ENCODE results near the gene ARHGEF4. TPM values are rescaled to one million over a fixed set of nuclear protein-coding genes. Genes with fewer than 3 reads are reported as not detected.
"Not testable (repeated sequence)": the region's sequence is repeated elsewhere in the genome, so short reads cannot be mapped to it uniquely, and the experiment has no call there.

ARHGEF4 gene
- total and polyA plus RNA-seq, 9 donors: 6.1 to 15.4 (median 8.3) TPM

DNA sequence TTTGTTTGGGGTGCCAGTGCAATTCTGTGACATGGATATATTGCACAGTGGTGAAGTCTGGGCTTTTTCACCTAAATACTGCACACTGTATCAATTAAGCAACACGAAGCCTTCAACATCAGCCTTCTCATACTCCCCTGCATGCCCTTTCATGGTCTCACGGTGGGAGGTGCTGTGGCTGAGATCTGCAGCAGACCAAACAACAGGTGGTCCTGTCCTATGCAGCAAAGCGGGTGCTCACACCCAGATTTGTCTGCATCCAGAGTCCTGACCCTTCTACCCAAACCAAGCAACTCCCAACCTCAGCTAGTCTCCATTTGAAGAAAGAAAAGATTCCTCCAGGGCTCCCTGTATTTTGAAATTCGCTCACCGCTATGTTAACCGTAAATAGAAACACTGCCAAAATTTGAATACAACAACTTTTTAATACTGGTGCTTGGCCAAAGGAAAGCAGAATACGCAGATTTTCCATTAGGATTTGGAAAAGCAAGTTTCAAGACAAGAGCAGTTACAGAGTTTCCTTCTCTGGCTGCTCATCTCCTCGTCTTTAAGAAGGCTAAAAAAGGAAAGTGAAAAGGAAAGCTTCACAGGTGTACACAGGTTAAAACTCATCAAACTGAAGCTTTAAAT, 221.6 kb downstream of the ARHGEF4 start:
- Histone ChIP-seq H3K4me3 (ENCODE audit: low read length) (no peak overlapping the region), H3K36me3 (ENCODE audit: control insufficient read depth, insufficient read depth, low read length) (peaks cover 49% of the 10 kb centered on the region), H3K27me3 (ENCODE audit: control insufficient read depth, insufficient read depth, low read length) (no peaks in the 10 kb centered on the region), H3K27ac (ENCODE audit: low read length) (peak overlapping the region; percentile 60), H3K9me3 (replicated peaks; ENCODE audit: control insufficient read depth, low read depth, low read length) (no peaks in the 10 kb centered on the region), H3K4me1 (ENCODE audit: control insufficient read depth, insufficient read depth, low read length) (peaks cover 20% of the 10 kb centered on the region)
- DNase-seq: peak; percentile 90
- whole genome bisulfite sequencing (ENCODE audit: insufficient coverage): 80% methylated on average over 3 of the region's 8 CpGs

DNA sequence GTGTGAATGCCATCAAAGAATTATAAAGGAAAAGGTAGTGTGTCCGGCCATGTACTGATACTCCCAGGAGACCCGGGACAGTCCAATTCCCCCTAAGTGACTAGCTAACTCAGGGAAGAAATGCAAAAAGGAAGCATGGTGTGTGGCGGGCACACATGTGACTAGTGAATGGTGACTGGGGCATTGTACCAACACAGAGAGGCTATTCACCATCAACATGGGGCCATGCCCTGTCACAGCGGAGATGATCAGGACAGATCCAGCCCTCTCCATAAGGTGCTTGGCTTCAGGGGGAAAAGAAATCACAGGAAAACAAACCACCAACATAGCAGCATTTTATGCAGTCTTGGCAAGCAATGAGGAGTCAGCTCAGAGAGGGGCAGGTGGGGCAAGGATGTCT, 222.2 kb downstream of the ARHGEF4 start:
- 65% methylated on average over 2 of the region's 4 CpGs for WGBS (ENCODE audit: insufficient coverage)
- H3K27ac ChIP-seq (ENCODE audit: low read length): peak overlapping the region; percentile 60
- no peak overlapping the region for H3K4me3 ChIP-seq (ENCODE audit: low read length)
- DNase-seq: no peak
- H3K9me3 ChIP-seq (replicated peaks; ENCODE audit: control insufficient read depth, low read depth, low read length): no peaks in the 10 kb centered on the region
- no peaks in the 10 kb centered on the region for H3K27me3 ChIP-seq (ENCODE audit: control insufficient read depth, insufficient read depth, low read length)
- H3K4me1 ChIP-seq (ENCODE audit: control insufficient read depth, insufficient read depth, low read length): peaks cover 20% of the 10 kb centered on the region
- peaks cover 45% of the 10 kb centered on the region for H3K36me3 ChIP-seq (ENCODE audit: control insufficient read depth, insufficient read depth, low read length)

DNA sequence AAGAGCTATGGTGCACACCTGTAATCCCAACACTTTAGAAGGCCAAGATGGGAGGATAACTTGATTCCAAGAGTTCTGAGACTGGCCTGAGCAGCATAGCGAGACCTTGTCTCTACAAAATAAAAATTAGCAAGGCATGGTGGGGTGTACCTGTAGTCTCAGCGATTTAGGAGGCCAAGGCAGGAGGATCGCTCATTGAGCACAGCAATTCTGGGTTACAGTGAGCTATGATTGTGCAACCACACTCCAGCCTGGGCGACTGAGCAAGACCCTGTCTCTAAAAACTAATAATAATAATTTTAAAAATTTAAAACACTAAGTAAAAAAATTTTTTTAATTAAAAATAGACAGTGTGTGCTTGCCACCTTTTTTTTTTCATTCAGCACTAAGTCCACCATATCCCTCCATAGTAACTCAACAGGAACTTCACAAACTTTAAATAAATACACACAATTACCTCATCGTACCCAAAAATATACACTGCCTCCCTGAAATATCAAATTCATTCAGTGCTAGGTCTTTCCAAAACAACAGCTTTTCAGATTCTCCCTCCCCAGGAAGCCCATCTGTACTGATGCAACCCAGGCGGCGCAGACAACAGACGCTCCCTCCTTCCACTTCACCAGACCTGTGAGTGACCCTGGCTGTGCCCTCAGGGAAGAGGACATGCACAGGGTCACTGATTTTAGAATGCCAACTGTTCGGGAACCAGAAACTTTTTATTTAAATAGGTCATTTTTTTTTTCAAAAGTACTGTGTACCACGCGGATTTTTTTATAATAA, 227.0 kb downstream of the ARHGEF4 start:
- no peaks in the 10 kb centered on the region for H3K9me3 ChIP-seq (replicated peaks; ENCODE audit: control insufficient read depth, low read depth, low read length)
- 100% methylated on average over 2 of the region's 11 CpGs for WGBS (ENCODE audit: insufficient coverage)
- H3K27ac ChIP-seq (ENCODE audit: low read length): no peak overlapping the region
- no peaks in the 10 kb centered on the region for H3K27me3 ChIP-seq (ENCODE audit: control insufficient read depth, insufficient read depth, low read length)
- H3K36me3 ChIP-seq (ENCODE audit: control insufficient read depth, insufficient read depth, low read length): peaks cover 47% of the 10 kb centered on the region
- H3K4me1 ChIP-seq (ENCODE audit: control insufficient read depth, insufficient read depth, low read length): peaks cover 6% of the 10 kb centered on the region
- no peak overlapping the region for H3K4me3 ChIP-seq (ENCODE audit: low read length)
- DNase-seq: no peak

DNA sequence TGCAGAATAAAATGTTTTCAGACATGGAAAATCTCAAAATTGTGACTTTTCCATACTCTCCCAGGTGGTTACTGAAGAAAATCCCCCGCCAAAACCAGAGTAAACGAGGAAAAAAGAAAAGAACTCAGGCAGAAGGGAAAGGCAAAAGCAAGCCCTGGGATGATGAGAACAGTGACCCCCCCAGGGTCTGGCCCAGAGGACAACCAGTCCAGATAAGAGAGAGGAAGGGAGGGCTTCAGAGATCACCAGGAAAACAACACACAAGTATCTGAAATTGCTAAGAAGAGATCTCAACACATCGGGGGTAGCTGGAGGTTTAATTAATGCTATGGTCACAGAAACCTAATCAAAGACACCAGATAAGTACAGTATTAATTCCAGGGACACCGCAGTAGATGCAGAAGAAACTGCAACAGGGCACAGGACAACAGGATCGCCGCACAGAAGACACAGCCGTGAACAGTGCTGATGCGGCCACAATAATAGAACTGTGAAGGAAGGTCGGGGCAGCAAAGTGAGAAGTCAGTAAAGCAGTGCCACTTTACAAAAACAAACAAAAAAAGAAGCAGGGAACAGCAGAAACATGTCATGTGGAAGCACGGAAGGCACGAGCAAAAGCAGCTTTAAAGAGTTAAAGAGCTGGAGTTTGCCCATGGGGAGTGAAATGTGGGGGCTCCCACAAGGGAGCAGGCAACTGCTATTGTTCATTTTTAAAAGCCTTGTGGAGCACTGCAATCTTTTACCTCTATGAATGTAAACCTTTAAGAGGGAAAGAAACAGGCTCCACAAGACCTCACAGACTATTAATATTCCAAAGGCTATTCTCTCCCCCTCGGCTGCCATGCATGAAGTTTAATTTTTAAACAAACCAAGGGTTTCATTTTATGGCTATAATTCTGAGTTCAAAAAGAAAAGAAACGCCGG, 228.1 kb downstream of the ARHGEF4 start:
- Histone ChIP-seq H3K27ac (ENCODE audit: low read length) (no peak overlapping the region), H3K4me3 (ENCODE audit: low read length) (no peak overlapping the region), H3K9me3 (replicated peaks; ENCODE audit: control insufficient read depth, low read depth, low read length) (no peaks in the 10 kb centered on the region), H3K36me3 (ENCODE audit: control insufficient read depth, insufficient read depth, low read length) (peaks cover 44% of the 10 kb centered on the region), H3K4me1 (ENCODE audit: control insufficient read depth, insufficient read depth, low read length) (no peaks in the 10 kb centered on the region), H3K27me3 (ENCODE audit: control insufficient read depth, insufficient read depth, low read length) (no peaks in the 10 kb centered on the region)
- 82% methylated on average over 6 of the region's 14 CpGs for WGBS (ENCODE audit: insufficient coverage)
- no peak for DNase-seq

DNA sequence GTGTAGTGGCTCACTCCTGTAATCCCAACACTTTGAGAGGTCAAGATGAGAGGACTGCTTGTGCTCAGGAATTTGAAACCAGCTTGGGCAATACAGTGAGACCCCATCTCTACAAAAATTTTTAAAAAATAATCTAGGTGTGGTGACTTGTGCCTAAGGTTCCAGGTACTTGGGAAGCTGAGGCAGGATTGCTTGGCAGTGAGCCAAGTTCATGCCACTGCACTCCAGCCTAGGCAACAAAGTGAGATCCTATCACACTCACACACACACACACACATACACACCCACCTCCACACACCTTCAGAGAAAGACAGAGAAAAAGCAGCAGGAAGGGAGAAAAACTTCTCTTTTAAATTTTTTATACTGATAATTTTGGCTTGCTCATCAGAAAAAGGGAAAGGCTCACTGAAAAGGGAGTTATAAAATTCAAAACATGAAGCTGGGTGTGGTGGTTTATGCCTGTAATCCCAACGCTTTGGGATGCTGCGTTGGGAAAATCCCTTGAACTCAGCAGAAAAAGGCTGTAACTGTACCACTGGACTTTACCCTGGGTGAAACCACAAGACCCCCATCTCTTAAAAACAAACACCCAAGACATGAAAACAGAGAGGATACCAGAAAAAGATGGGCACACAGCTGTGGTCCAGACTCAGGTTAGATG, 230.9 kb downstream of the ARHGEF4 start:
- peak; percentile 57 for DNase-seq
- H3K36me3 ChIP-seq (ENCODE audit: control insufficient read depth, insufficient read depth, low read length): peaks cover 50% of the 10 kb centered on the region
- H3K9me3 ChIP-seq (replicated peaks; ENCODE audit: control insufficient read depth, low read depth, low read length): no peaks in the 10 kb centered on the region
- WGBS (ENCODE audit: insufficient coverage): 35% methylated on average over 2 of the region's 2 CpGs
- no peaks in the 10 kb centered on the region for H3K4me1 ChIP-seq (ENCODE audit: control insufficient read depth, insufficient read depth, low read length)
- no peak overlapping the region for H3K27ac ChIP-seq (ENCODE audit: low read length)
- H3K4me3 ChIP-seq (ENCODE audit: low read length): no peak overlapping the region
- H3K27me3 ChIP-seq (ENCODE audit: control insufficient read depth, insufficient read depth, low read length): no peaks in the 10 kb centered on the region

DNA sequence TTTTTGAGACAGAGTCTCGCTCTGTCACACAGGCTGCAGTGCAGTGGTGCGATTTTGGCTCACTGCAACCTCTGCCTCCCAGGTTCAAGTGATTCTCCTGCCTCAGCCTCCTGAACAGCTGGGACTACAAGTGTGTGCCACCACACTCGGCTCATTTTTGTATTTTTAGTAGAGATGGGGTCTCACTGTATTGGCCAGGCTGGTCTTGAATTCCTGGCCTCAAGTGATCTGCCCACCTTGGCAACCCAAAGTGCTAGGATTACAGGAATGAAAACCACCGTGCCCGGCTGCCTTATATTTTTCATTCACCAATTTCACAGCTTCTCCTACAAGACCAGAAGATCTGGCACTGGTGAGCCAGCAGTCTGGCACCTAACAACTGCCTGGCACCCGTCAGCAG, 231.5 kb downstream of the ARHGEF4 start:
- 89% methylated on average over 5 of the region's 6 CpGs for WGBS (ENCODE audit: insufficient coverage)
- peaks cover 49% of the 10 kb centered on the region for H3K36me3 ChIP-seq (ENCODE audit: control insufficient read depth, insufficient read depth, low read length)
- not testable (repeated sequence) for H3K27me3 ChIP-seq (ENCODE audit: control insufficient read depth, insufficient read depth, low read length); DNase-seq; H3K4me1 ChIP-seq (ENCODE audit: control insufficient read depth, insufficient read depth, low read length); H3K4me3 ChIP-seq (ENCODE audit: low read length); H3K9me3 ChIP-seq (replicated peaks; ENCODE audit: control insufficient read depth, low read depth, low read length); H3K27ac ChIP-seq (ENCODE audit: low read length)

DNA sequence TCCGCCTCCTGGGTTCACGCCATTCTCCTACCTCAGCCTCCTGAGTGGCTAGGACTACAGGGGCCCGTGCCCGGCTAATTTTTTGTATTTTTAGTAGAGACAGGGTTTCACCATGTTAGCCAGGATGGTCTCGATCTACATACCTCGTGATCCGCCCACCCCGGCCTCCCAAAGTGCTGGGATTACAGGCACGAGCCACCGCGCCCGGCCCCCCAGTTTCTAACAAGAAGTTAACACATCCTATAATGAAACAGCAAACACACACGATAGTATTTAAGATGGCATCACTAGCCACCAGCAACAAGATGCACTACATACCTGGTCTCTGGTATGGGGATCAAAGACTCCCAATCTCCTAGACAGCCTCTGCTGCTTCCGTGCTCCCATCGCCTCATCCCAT, 238.9 kb downstream of the ARHGEF4 start:
- not testable (repeated sequence) for H3K4me1 ChIP-seq (ENCODE audit: control insufficient read depth, insufficient read depth, low read length); H3K27me3 ChIP-seq (ENCODE audit: control insufficient read depth, insufficient read depth, low read length); H3K27ac ChIP-seq (ENCODE audit: low read length); DNase-seq; H3K4me3 ChIP-seq (ENCODE audit: low read length); H3K9me3 ChIP-seq (replicated peaks; ENCODE audit: control insufficient read depth, low read depth, low read length)
- WGBS (ENCODE audit: insufficient coverage): 94% methylated on average over 10 of the region's 15 CpGs
- peaks cover 68% of the 10 kb centered on the region for H3K36me3 ChIP-seq (ENCODE audit: control insufficient read depth, insufficient read depth, low read length)

DNA sequence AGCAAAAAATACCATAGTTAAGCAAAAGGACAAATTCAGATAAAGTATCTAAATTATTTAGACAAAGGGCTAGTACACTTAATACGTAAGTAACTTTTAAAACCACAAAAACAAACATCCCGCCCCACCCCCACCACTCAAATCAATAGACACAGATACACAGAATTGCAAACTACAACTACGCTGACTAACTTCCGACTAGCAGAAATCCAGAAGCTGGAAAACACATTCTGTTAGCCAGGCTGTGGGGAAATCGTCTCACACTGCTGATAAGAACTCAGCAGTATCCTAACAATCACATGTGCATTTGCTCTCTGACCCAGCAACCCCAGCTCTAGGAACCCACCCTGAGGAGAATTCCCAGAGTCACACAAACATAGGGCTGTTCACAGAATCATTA, 240.0 kb downstream of the ARHGEF4 start:
- H3K4me3 ChIP-seq (ENCODE audit: low read length): no peak overlapping the region
- H3K9me3 ChIP-seq (replicated peaks; ENCODE audit: control insufficient read depth, low read depth, low read length): no peaks in the 10 kb centered on the region
- DNase-seq: no peak
- H3K36me3 ChIP-seq (ENCODE audit: control insufficient read depth, insufficient read depth, low read length): peaks cover 65% of the 10 kb centered on the region
- no peaks in the 10 kb centered on the region for H3K4me1 ChIP-seq (ENCODE audit: control insufficient read depth, insufficient read depth, low read length)
- H3K27me3 ChIP-seq (ENCODE audit: control insufficient read depth, insufficient read depth, low read length): no peaks in the 10 kb centered on the region
- H3K27ac ChIP-seq (ENCODE audit: low read length): no peak overlapping the region
- 95% methylated on average over 2 of the region's 5 CpGs for WGBS (ENCODE audit: insufficient coverage)

DNA sequence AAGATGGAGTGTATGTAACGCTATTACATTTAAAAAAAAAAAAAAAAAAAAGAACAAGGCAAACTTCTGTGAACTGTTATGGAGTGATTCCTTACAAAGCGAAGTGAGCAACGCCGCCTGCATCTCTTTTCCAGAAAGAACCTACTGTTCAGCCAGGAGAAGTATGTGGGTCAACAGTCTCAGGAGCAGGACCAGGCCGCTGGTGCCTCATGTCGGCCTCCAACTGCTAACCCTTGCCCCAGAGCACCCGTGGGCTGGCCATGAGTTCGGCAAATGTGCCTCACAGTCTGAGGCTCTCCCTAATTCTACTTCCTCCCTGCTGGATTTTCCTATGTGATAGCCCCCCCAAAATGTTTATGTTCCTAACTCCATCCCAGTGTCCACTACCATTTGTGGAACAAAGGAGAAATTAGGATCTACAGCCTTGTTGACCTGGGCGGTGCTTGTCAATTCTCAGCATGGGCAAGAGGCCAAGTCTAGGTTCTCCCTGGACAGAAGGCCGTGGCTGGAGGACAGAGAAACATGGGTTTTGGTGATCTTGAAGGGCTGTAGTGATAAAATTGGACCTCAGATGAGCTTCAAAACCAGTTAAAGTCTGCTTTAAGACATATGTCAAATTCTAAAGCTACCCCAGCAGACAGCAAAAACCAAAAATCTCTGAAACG, 240.6 kb downstream of the ARHGEF4 start:
- Histone ChIP-seq H3K4me3 (ENCODE audit: low read length) (no peak overlapping the region), H3K27me3 (ENCODE audit: control insufficient read depth, insufficient read depth, low read length) (no peaks in the 10 kb centered on the region), H3K36me3 (ENCODE audit: control insufficient read depth, insufficient read depth, low read length) (peaks cover 68% of the 10 kb centered on the region), H3K4me1 (ENCODE audit: control insufficient read depth, insufficient read depth, low read length) (no peaks in the 10 kb centered on the region), H3K9me3 (replicated peaks; ENCODE audit: control insufficient read depth, low read depth, low read length) (no peaks in the 10 kb centered on the region), H3K27ac (ENCODE audit: low read length) (no peak overlapping the region)
- WGBS (ENCODE audit: insufficient coverage): 98% methylated on average over 6 of the region's 11 CpGs
- DNase-seq: no peak
